Endodermal cell (in vitro differentiated cells): Measurements from ENCODE around the gene SPDYE4. TPM values are rescaled to one million over a fixed set of nuclear protein-coding genes. Genes with fewer than 3 reads are reported as not detected.

ENCODE experiments used
- DNase-seq: peaks from one replicate; pipeline ENCODE4 v3.0.0-alpha.2; 2017
- H3K27ac ChIP-seq: 2 replicates; pipeline ENCODE4 v1.5.1; 2013; ENCODE audit warnings: mild to moderate bottlenecking, low read depth, low read length, moderate library complexity
- H3K27me3 ChIP-seq: 2 replicates; pipeline ENCODE4 v1.6.1; 2013; ENCODE audit warnings: mild to moderate bottlenecking, low read length, moderate library complexity; ENCODE audit not compliant: insufficient read depth, control insufficient read depth, poor library complexity, severe bottlenecking
- H3K36me3 ChIP-seq: 2 replicates; pipeline ENCODE4 v1.7.0; 2013; ENCODE audit warnings: mild to moderate bottlenecking, low read length, moderate library complexity; ENCODE audit not compliant: control insufficient read depth, insufficient read depth
- H3K4me1 ChIP-seq: one replicate; pipeline ENCODE4 v1.7.0; 2013; ENCODE audit warnings: low read length; ENCODE audit not compliant: control insufficient read depth, insufficient read depth
- H3K4me3 ChIP-seq: 2 replicates; pipeline ENCODE4 v1.5.1; 2013; ENCODE audit warnings: mild to moderate bottlenecking, low read length, moderate library complexity
- H3K9ac ChIP-seq: 2 replicates; pipeline ENCODE4 v1.6.1; 2013; ENCODE audit warnings: mild to moderate bottlenecking, low read length, moderate library complexity; ENCODE audit not compliant: poor library complexity, severe bottlenecking; ENCODE audit errors: extremely low read depth
- H3K9me3 ChIP-seq: 2 replicates; pipeline ENCODE4 v1.6.1; 2013; ENCODE audit warnings: mild to moderate bottlenecking, low read length, moderate library complexity; ENCODE audit not compliant: control insufficient read depth
- H3K27ac Mint-ChIP-seq: 2 replicates; pipeline ENCODE4 v1.8.0; 2020; ENCODE audit warnings: mixed read lengths
- H3K27me3 Mint-ChIP-seq: 2 replicates; pipeline ENCODE4 v1.8.0; 2021; ENCODE audit warnings: mild to moderate bottlenecking, mixed read lengths; ENCODE audit not compliant: insufficient read depth
- H3K36me3 Mint-ChIP-seq: 2 replicates; pipeline ENCODE4 v1.8.0; 2020; ENCODE audit warnings: low read depth, mixed read lengths
- H3K4me1 Mint-ChIP-seq: 2 replicates; pipeline ENCODE4 v1.8.0; 2020; ENCODE audit warnings: mixed read lengths
- H3K4me3 Mint-ChIP-seq: 2 replicates; pipeline ENCODE4 v1.8.0; 2020; ENCODE audit warnings: mild to moderate bottlenecking, moderate library complexity, mixed read lengths
- H3K9me3 Mint-ChIP-seq: 2 replicates; pipeline ENCODE4 v1.8.0; 2020; ENCODE audit warnings: mild to moderate bottlenecking, mixed read lengths
- CTCF ChIP-seq: fragments of 200-600 bp; sonication (generic); conservative IDR thresholded peaks from 2 replicates; pipeline ENCODE4 v1.5.0; 2021; ENCODE audit warnings: antibody characterized with exemption, mild to moderate bottlenecking
- WGBS, 2 experiments: methylation state at CpG; one replicate each; pipeline versions ENCODE4 v1.1.5 to v1.1.7; 2013; ENCODE audit warnings: missing lambda C conversion rate in 2 of 2, mixed read lengths in 1 of 2; ENCODE audit not compliant: insufficient coverage in 1 of 2, insufficient read length in 1 of 2; 5-methylcytosine and 5-hydroxymethylcytosine counted together
- total RNA-seq, 2 donors: library from RNA; stranded (reverse); fragmentation: NEBNext Ultra II Directional in 1 of 2; extraction: Animal tissue kit (Norgen Biotek cat#: 25700) in 1 of 2; gene quantifications; 2 replicates in 1 of 2; 3 replicates in 1 of 2; pipeline ENCODE4 v1.2.1, GENCODE V29; 2021

The SPDYE4 gene
- total RNA-seq, 2 donors from 2014 or later = not detected

GRCh38 chr17:8735336-8735939 is 22.9 kb downstream of the SPDYE4 start:
- Histone ChIP-seq H3K27ac (no peak overlapping the region), H3K4me3 (no peak overlapping the region), H3K9ac (no peak overlapping the region), H3K9me3 (no peaks in the 10 kb centered on the region), H3K36me3 (no peaks in the 10 kb centered on the region), H3K4me1 (peaks cover 13% of the 10 kb centered on the region), H3K27me3 (no peaks in the 10 kb centered on the region)
- peak; percentile 13 for TF ChIP-seq CTCF
- no peaks in the 10 kb centered on the region for H3K36me3 Mint-ChIP-seq
- peaks cover 21% of the 10 kb centered on the region for H3K4me1 Mint-ChIP-seq
- no peak for DNase-seq
- peaks cover 8% of the 10 kb centered on the region for H3K27me3 Mint-ChIP-seq
- 95% methylated on average over 14 to 23 of the region's 23 CpGs for WGBS, 2 experiments
- no peak overlapping the region for H3K4me3 Mint-ChIP-seq
- no peak overlapping the region for H3K27ac Mint-ChIP-seq
- H3K9me3 Mint-ChIP-seq = no peaks in the 10 kb centered on the region

GRCh38 chr17:8734876-8735275 is 23.5 kb downstream of the SPDYE4 start:
- no peaks in the 10 kb centered on the region for H3K9me3 ChIP-seq
- Mint-ChIP-seq H3K36me3 (no peaks in the 10 kb centered on the region), H3K9me3 (no peaks in the 10 kb centered on the region), H3K4me3 (no peak overlapping the region), H3K4me1 (peaks cover 21% of the 10 kb centered on the region), H3K27ac (no peak overlapping the region), H3K27me3 (peaks cover 7% of the 10 kb centered on the region)
- H3K27ac ChIP-seq = no peak overlapping the region
- WGBS, 2 experiments = 92 to 97% methylated on average over 5 to 10 of the region's 10 CpGs
- H3K9ac ChIP-seq = no peak overlapping the region
- DNase-seq = no peak
- H3K4me1 ChIP-seq = peaks cover 13% of the 10 kb centered on the region
- no peaks in the 10 kb centered on the region for H3K36me3 ChIP-seq
- no peak for TF ChIP-seq CTCF
- no peak overlapping the region for H3K4me3 ChIP-seq
- H3K27me3 ChIP-seq = no peaks in the 10 kb centered on the region

GRCh38 chr17:8732406-8733085 is 25.8 kb downstream of the SPDYE4 start:
- H3K27ac Mint-ChIP-seq = no peak overlapping the region
- Histone ChIP-seq H3K36me3 (no peaks in the 10 kb centered on the region), H3K9ac (no peak overlapping the region), H3K27me3 (no peaks in the 10 kb centered on the region), H3K4me3 (no peak overlapping the region), H3K4me1 (peaks cover 13% of the 10 kb centered on the region), H3K27ac (no peak overlapping the region), H3K9me3 (no peaks in the 10 kb centered on the region)
- H3K36me3 Mint-ChIP-seq = no peaks in the 10 kb centered on the region
- 93 to 95% methylated on average over 6 to 7 of the region's 7 CpGs for whole genome bisulfite sequencing, 2 experiments
- H3K4me3 Mint-ChIP-seq = no peak overlapping the region
- TF ChIP-seq CTCF = no peak
- peaks cover 21% of the 10 kb centered on the region for H3K4me1 Mint-ChIP-seq
- no peak for DNase-seq
- no peaks in the 10 kb centered on the region for H3K9me3 Mint-ChIP-seq
- peaks cover 4% of the 10 kb centered on the region for H3K27me3 Mint-ChIP-seq
